A549 (cell line): ENCODE measurements around the gene LRRC8E. TPM values are rescaled to one million over a fixed set of nuclear protein-coding genes. Genes with fewer than 3 reads are reported as not detected.

Experiments
- ATAC-seq, 2 experiments: fragments of 200-7000 bp in 1 of 2; fragments of >200 bp in 1 of 2; cut with Nextera tagmentation in 1 of 2; cut with Tn5 transposase in 1 of 2; 3 replicates each; pipeline versions ENCODE4 v1.8.0 to v1.9.1; 2018 to 2020; ENCODE audit warnings: mild to moderate bottlenecking in 1 of 2, moderate library complexity in 1 of 2
- CTCF ChIA-PET: fragments of 300-600 bp; sonication (Branson Sonifier 250); formaldehyde crosslinking; extraction: SDS; loops from one replicate; lab custom pipeline; 2021; ENCODE audit warnings: antibody characterized with exemption, inconsistent platforms; lab: Yijun Ruan, JAX
- POLR2A ChIA-PET: fragments of 350-600 bp; formaldehyde crosslinking; extraction: SDS; loops from one replicate; lab custom pipeline; 2021; ENCODE audit warnings: antibody characterized with exemption, inconsistent platforms; lab: Yijun Ruan, JAX
- DNase-seq, 2 experiments: peaks; one replicate each; pipeline versions ENCODE4 v3.0.0 to v3.0.0-alpha.2; 2011 to 2016; ENCODE audit warnings: low read depth in 1 of 2, low spot score in 1 of 2
- FAIRE-seq: peaks from 2 replicates; lab custom pipeline; 2011; peaks lifted over from hg19 to GRCh38; lab: Jason Lieb, UNC
- H3K27ac ChIP-seq, 2 experiments: fragments of >200 bp; sonication (Bioruptor Twin); formaldehyde crosslinking; 3 replicates each; pipeline ENCODE4 v1.5.1; 2016 to 2017
- H3K4me1 ChIP-seq: fragments of >200 bp; sonication (Bioruptor Twin); formaldehyde crosslinking; 3 replicates; pipeline ENCODE4 v1.6.1; 2016
- H3K4me2 ChIP-seq: fragments of >200 bp; sonication (Bioruptor Twin); formaldehyde crosslinking; 3 replicates; pipeline ENCODE4 v1.6.1; 2016
- H3K4me3 ChIP-seq: fragments of >200 bp; sonication (Bioruptor Twin); formaldehyde crosslinking; 3 replicates; pipeline ENCODE4 v1.5.1; 2016
- H3K9me3 ChIP-seq: fragments of >200 bp; sonication (Bioruptor Twin); formaldehyde crosslinking; 3 replicates; pipeline ENCODE4 v1.6.1; 2016
- BHLHE40 ChIP-seq: IDR thresholded peaks from 2 replicates; pipeline ENCODE4 v1.6.1; 2012; ENCODE audit warnings: low read depth, low read length, inconsistent platforms
- CBX8 ChIP-seq: fragments of 200-600 bp; sonication (generic); IDR thresholded peaks from 2 replicates; pipeline ENCODE4 v1.6.1; 2016
- CEBPB ChIP-seq, 2 experiments: fragments of >200 bp in 1 of 2; sonication (Bioruptor Twin) in 1 of 2; formaldehyde crosslinking in 1 of 2; IDR thresholded peaks; 2 replicates each; pipeline ENCODE4 v1.6.1; 2012 to 2016
- CHD4 ChIP-seq: fragments of 200-600 bp; sonication (generic); IDR thresholded peaks from 2 replicates; pipeline ENCODE4 v1.6.1; 2016; ENCODE audit warnings: antibody characterized with exemption, mild to moderate bottlenecking, borderline replicate concordance
- CTCF ChIP-seq: fragments of >200 bp; sonication (Bioruptor Twin); formaldehyde crosslinking; IDR thresholded peaks from 3 replicates; pipeline ENCODE4 v1.5.1; 2016
- EP300 ChIP-seq, 2 experiments: fragments of >200 bp; sonication (Bioruptor Twin); formaldehyde crosslinking; IDR thresholded peaks; 2 replicates in 1 of 2; 3 replicates in 1 of 2; pipeline ENCODE4 v1.6.1; 2016 to 2017
- FOSB ChIP-seq: fragments of 250-450 bp; sonication (Bioruptor Pico); IDR thresholded peaks from 2 replicates; pipeline ENCODE4 v1.5.0; 2020; ENCODE audit warnings: mild to moderate bottlenecking, moderate library complexity
- HEYL ChIP-seq: fragments of 250-450 bp; sonication (Bioruptor Pico); IDR thresholded peaks from 2 replicates; pipeline ENCODE4 v1.8.0; 2021; ENCODE audit warnings: mild to moderate bottlenecking, moderate library complexity
- HOXA7 ChIP-seq: fragments of 250-450 bp; sonication (Bioruptor Pico); IDR thresholded peaks from 2 replicates; pipeline ENCODE4 v1.5.0; 2020; ENCODE audit warnings: mild to moderate bottlenecking, moderate library complexity
- KDM1A ChIP-seq: fragments of 200-600 bp; sonication (generic); IDR thresholded peaks from 2 replicates; pipeline ENCODE4 v1.6.1; 2016; ENCODE audit warnings: low read depth, mild to moderate bottlenecking
- MAZ ChIP-seq: fragments of 150-350 bp; IDR thresholded peaks from 2 replicates; pipeline ENCODE4 v1.6.1; 2014; ENCODE audit warnings: antibody characterized with exemption, low read depth, low read length, borderline replicate concordance
- NR3C1 ChIP-seq: fragments of >200 bp; sonication (Bioruptor Twin); formaldehyde crosslinking; IDR thresholded peaks from 3 replicates; pipeline ENCODE4 v1.6.1; 2017
- POLR2AphosphoS2 ChIP-seq: conservative IDR thresholded peaks from 2 replicates; pipeline ENCODE4 v1.6.1; 2012; ENCODE audit warnings: low read length, improper control_type of control experiment, inconsistent platforms
- RCOR1 ChIP-seq: fragments of 150-350 bp; IDR thresholded peaks from 2 replicates; pipeline ENCODE4 v1.6.1; 2014; ENCODE audit warnings: antibody characterized with exemption, low read length, low read depth
- RNF2 ChIP-seq: fragments of 200-600 bp; sonication (generic); IDR thresholded peaks from 2 replicates; pipeline ENCODE4 v1.6.1; 2016; ENCODE audit warnings: low read depth, mild to moderate bottlenecking, antibody characterized with exemption, moderate library complexity, borderline replicate concordance
- SMC3 ChIP-seq: fragments of >200 bp; sonication (Bioruptor Twin); formaldehyde crosslinking; IDR thresholded peaks from 3 replicates; pipeline ENCODE4 v1.6.1; 2018; ENCODE audit warnings: inconsistent platforms
- WGBS: methylation state at CpG from one replicate; pipeline ENCODE4 v1.1.6; 2017; ENCODE audit errors: missing lambda C conversion rate; 5-methylcytosine and 5-hydroxymethylcytosine counted together
- polyA plus RNA-seq, 4 experiments: library from polyadenylated mRNA; depleted of rRNA in 3 of 4; stranded (reverse); fragments of >200 nt; fragmentation: RNase III in 1 of 4; extraction: RNeasy Plus Mini Kit Qiagen cat#74134 plus additional on column Dnase treatment in 1 of 4; gene quantifications; 2 replicates in 3 of 4; 3 replicates in 1 of 4; pipeline ENCODE4 v1.2.3, GENCODE V29; 2011 to 2017

LRRC8E gene
- polyA plus RNA-seq, 2 of the 4 experiments (the other 2 are of a cell fraction), result 4.0 to 4.4 TPM

DNA sequence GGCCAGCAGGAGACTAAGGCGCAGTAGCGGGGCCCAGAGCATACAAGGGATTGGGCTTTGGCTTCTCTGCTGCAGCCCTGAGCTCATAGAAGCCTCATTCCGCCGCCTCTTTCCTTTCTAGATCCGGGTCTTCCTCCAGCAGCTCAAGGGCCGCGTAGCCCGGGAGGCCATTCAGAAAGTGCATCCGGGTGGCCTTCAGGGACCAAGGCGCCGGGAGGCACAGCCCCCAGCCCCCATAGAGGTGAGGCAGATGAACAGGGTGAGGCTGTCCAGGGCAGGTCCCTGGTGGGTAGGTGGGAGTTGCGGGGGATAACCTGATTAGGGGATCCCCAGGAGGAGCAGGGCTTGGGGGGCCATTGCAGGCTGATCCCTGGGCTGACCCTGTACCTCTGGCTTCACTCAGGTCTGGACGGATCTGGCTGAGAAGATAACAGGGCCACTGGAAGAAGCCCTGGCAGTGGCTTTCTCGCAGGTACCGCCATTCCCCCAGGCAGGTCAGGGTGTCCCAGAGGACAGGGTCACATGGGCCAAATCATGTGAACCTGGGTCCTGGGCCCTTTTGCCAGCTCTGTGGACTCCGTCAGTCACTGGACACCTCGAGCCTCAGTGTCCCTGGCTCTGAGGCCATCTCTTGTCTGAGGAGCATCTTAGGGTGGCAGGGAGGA lies 33.1 kb downstream of the LRRC8E start (continued):
- no peak for TF ChIP-seq NR3C1

GRCh38 chr19:7921967-7922835 lies 33.9 kb downstream of the LRRC8E start:
- Histone ChIP-seq H3K9me3 (no peaks in the 10 kb centered on the region), H3K4me1 (peaks cover 18% of the 10 kb centered on the region), H3K4me3 (no peak overlapping the region), H3K4me2 (no peak overlapping the region), H3K27ac (no peak overlapping the region)
- ATAC-seq, result no peak
- WGBS, result 94% methylated on average over 11 of the region's 31 CpGs
- ChIA-PET CTCF (interaction anchor here (0.5 to 2.7 kb wide), 6 partner anchors 19 to 72 kb away, joined by 3 to 17 read pairs (median 6); partner anchors contain the start of genes MAP2K7 and TIMM44), POLR2A (no interaction called here)
- FAIRE-seq, result no peak
- DNase-seq, result no peak
- TF ChIP-seq CEBPB (IDR thresholded peaks at IDR 0.05) (no peak), CBX8 (no peak), HOXA7 (CRISPR knock-in tag) (no peak), CHD4 (no peak), RNF2 (no peak), HEYL (no peak)

- POLR2A ChIA-PET, result no interaction called here
Observed at GRCh38 chr19:7922836-7923195, 34.5 kb downstream of the LRRC8E start.

More at GRCh38 chr19:7922836-7923195, 34.5 kb downstream of the LRRC8E start:
- H3K4me1 ChIP-seq, result peaks cover 15% of the 10 kb centered on the region
- H3K4me2 ChIP-seq, result no peak overlapping the region
- FAIRE-seq (no peak), ATAC-seq (no peak), DNase-seq (no peak)
- WGBS, result 87% methylated on average over 7 of the region's 8 CpGs
- CTCF ChIA-PET, result interaction anchor here (1.0 to 2.5 kb wide), 4 partner anchors 19 to 70 kb away, joined by 3 to 17 read pairs (median 6); partner anchors contain the start of genes MAP2K7 and TIMM44
- TF ChIP-seq BHLHE40 (no peak), POLR2AphosphoS2 (no peak), CBX8 (no peak), EP300 (IDR thresholded peaks at IDR 0.05) (no peak), CTCF (no peak), MAZ (no peak), KDM1A (no peak), RCOR1 (no peak), FOSB (CRISPR knock-in tag) (no peak), SMC3 (no peak), CEBPB (IDR thresholded peaks at IDR 0.05) (no peak)
- no peak overlapping the region for H3K27ac ChIP-seq
- no peak overlapping the region for H3K4me3 ChIP-seq
- H3K9me3 ChIP-seq, result no peaks in the 10 kb centered on the region
